Mesendoderm (in vitro differentiated cells): ENCODE measurements around the gene RNLS.

Source experiments
- DNase-seq: peaks from one replicate; pipeline ENCODE4 v3.0.0; 2013
- H2AK5ac ChIP-seq: 2 replicates; pipeline ENCODE4 v1.6.1; 2013; ENCODE audit warnings: low read length, inconsistent platforms
- H2BK120ac ChIP-seq: 2 replicates; pipeline ENCODE4 v1.6.1; 2013; ENCODE audit warnings: low read depth, mild to moderate bottlenecking, low read length, moderate library complexity, mixed read lengths
- H2BK15ac ChIP-seq: replicated peaks from 2 replicates; pipeline ENCODE4 v1.6.1; 2013; ENCODE audit warnings: low read depth, mild to moderate bottlenecking, moderate library complexity
- H2BK5ac ChIP-seq: 2 replicates; pipeline ENCODE4 v1.6.1; 2013; ENCODE audit warnings: low read length, inconsistent platforms
- H3K18ac ChIP-seq: 2 replicates; pipeline ENCODE4 v1.6.1; 2013; ENCODE audit warnings: mild to moderate bottlenecking, low read length, mixed read lengths
- H3K23ac ChIP-seq: one replicate; pipeline ENCODE4 v1.6.1; 2013; ENCODE audit warnings: low read length
- H3K27ac ChIP-seq: 2 replicates; pipeline ENCODE4 v1.5.1; 2013; ENCODE audit warnings: low read depth, mild to moderate bottlenecking, inconsistent platforms, low read length, moderate library complexity
- H3K27me3 ChIP-seq: 2 replicates; pipeline ENCODE4 v1.6.1; 2013; ENCODE audit warnings: low read length, control low read depth, mild to moderate bottlenecking, inconsistent platforms; ENCODE audit not compliant: insufficient read depth, poor library complexity
- H3K36me3 ChIP-seq: 2 replicates; pipeline ENCODE4 v1.6.1; 2013; ENCODE audit warnings: low read length, inconsistent platforms; ENCODE audit not compliant: control insufficient read depth, insufficient read depth
- H3K4ac ChIP-seq: one replicate; pipeline ENCODE4 v1.6.1; 2013; ENCODE audit warnings: low read depth, mild to moderate bottlenecking, low read length, moderate library complexity
- H3K4me1 ChIP-seq: 2 replicates; pipeline ENCODE4 v1.6.1; 2013; ENCODE audit warnings: low read depth, low read length, inconsistent platforms; ENCODE audit not compliant: control insufficient read depth
- H3K4me2 ChIP-seq: 2 replicates; pipeline ENCODE4 v1.6.1; 2013; ENCODE audit warnings: low read length
- H3K4me3 ChIP-seq: 2 replicates; pipeline ENCODE4 v1.5.1; 2013; ENCODE audit warnings: mild to moderate bottlenecking, low read length
- H3K56ac ChIP-seq: one replicate; pipeline ENCODE4 v1.6.1; 2013; ENCODE audit warnings: low read length
- H3K79me1 ChIP-seq: 2 replicates; pipeline ENCODE4 v1.6.1; 2013; ENCODE audit warnings: low read length, inconsistent platforms
- H3K79me2 ChIP-seq: 2 replicates; pipeline ENCODE4 v1.6.1; 2013; ENCODE audit warnings: mild to moderate bottlenecking, low read length; ENCODE audit not compliant: control insufficient read depth, insufficient read depth
- H3K9ac ChIP-seq: 2 replicates; pipeline ENCODE4 v1.6.1; 2013; ENCODE audit warnings: low read length, inconsistent platforms
- H4K5ac ChIP-seq: one replicate; pipeline ENCODE4 v1.6.1; 2013; ENCODE audit warnings: low read length
- H4K8ac ChIP-seq: one replicate; pipeline ENCODE4 v1.6.1; 2013; ENCODE audit warnings: low read depth, mild to moderate bottlenecking, control low read depth, low read length, moderate library complexity
- WGBS: extraction: QIAGEN DNeasy Blood & Tissue Kit; methylation state at CpG from one replicate; pipeline ENCODE4 v1.1.7; 2013; ENCODE audit warnings: low lambda C conversion rate, missing lambda C conversion rate; ENCODE audit not compliant: insufficient coverage; ENCODE audit errors: extremely low coverage; 5-methylcytosine and 5-hydroxymethylcytosine counted together

RNLS gene

GRCh38 chr10:88541116-88541626 is 41.9 kb downstream of the RNLS start:
- WGBS, result no CpG with 5 or more reads among the region's 5 CpGs
- Histone ChIP-seq H3K23ac (no peak overlapping the region), H3K36me3 (no peaks in the 10 kb centered on the region), H2BK15ac (no peak overlapping the region), H2AK5ac (no peak overlapping the region), H3K79me2 (no peaks in the 10 kb centered on the region), H2BK120ac (no peak overlapping the region), H2BK5ac (no peak overlapping the region), H3K4ac (no peak overlapping the region), H3K4me2 (no peak overlapping the region), H4K8ac (no peak overlapping the region), H3K4me3 (no peak overlapping the region), H4K5ac (no peak overlapping the region), H3K79me1 (no peaks in the 10 kb centered on the region), H3K27ac (no peak overlapping the region), H3K27me3 (no peaks in the 10 kb centered on the region), H3K56ac (no peak overlapping the region), H3K4me1 (no peaks in the 10 kb centered on the region), H3K18ac (no peak overlapping the region), H3K9ac (no peak overlapping the region)
- DNase-seq, result no peak

GRCh38 chr10:88540351-88540750 is 42.8 kb downstream of the RNLS start:
- H3K27me3 ChIP-seq, result no peaks in the 10 kb centered on the region
- no peak overlapping the region for H3K4me3 ChIP-seq
- H2BK15ac ChIP-seq, result no peak overlapping the region
- no peak overlapping the region for H2BK5ac ChIP-seq
- H4K8ac ChIP-seq, result no peak overlapping the region
- no CpG with 5 or more reads among the region's 1 CpG for WGBS
- H3K18ac ChIP-seq, result no peak overlapping the region
- no peak overlapping the region for H3K9ac ChIP-seq
- no peak overlapping the region for H4K5ac ChIP-seq
- no peak for DNase-seq
- no peaks in the 10 kb centered on the region for H3K4me1 ChIP-seq
- H3K4ac ChIP-seq, result no peak overlapping the region
- no peak overlapping the region for H2BK120ac ChIP-seq
- no peaks in the 10 kb centered on the region for H3K36me3 ChIP-seq
- no peak overlapping the region for H3K27ac ChIP-seq
- no peak overlapping the region for H3K4me2 ChIP-seq
- H3K23ac ChIP-seq, result no peak overlapping the region
- no peak overlapping the region for H2AK5ac ChIP-seq
- no peaks in the 10 kb centered on the region for H3K79me2 ChIP-seq
- H3K56ac ChIP-seq, result no peak overlapping the region
- H3K79me1 ChIP-seq, result no peaks in the 10 kb centered on the region

- Histone ChIP-seq H2AK5ac (no peak overlapping the region), H3K79me2 (no peaks in the 10 kb centered on the region), H4K5ac (no peak overlapping the region), H3K79me1 (no peaks in the 10 kb centered on the region), H3K23ac (no peak overlapping the region), H3K18ac (no peak overlapping the region), H3K4me3 (no peak overlapping the region), H3K4ac (no peak overlapping the region), H3K4me2 (no peak overlapping the region), H2BK120ac (no peak overlapping the region), H3K56ac (no peak overlapping the region), H2BK5ac (no peak overlapping the region), H3K4me1 (no peaks in the 10 kb centered on the region), H3K36me3 (no peaks in the 10 kb centered on the region), H4K8ac (no peak overlapping the region), H3K9ac (no peak overlapping the region), H3K27ac (no peak overlapping the region), H3K27me3 (no peaks in the 10 kb centered on the region), H2BK15ac (no peak overlapping the region)
- WGBS, result no CpG with 5 or more reads among the region's 2 CpGs
- DNase-seq, result no peak
Observed at GRCh38 chr10:88538048-88538447, 45.1 kb downstream of the RNLS start.

- Histone ChIP-seq H4K5ac (no peak overlapping the region), H3K36me3 (no peaks in the 10 kb centered on the region), H3K79me1 (no peaks in the 10 kb centered on the region), H3K9ac (no peak overlapping the region), H2BK120ac (no peak overlapping the region), H2BK5ac (no peak overlapping the region), H3K4me3 (no peak overlapping the region), H3K56ac (no peak overlapping the region), H3K27me3 (no peaks in the 10 kb centered on the region), H3K79me2 (no peaks in the 10 kb centered on the region), H2AK5ac (no peak overlapping the region), H3K27ac (no peak overlapping the region), H3K4ac (no peak overlapping the region), H2BK15ac (no peak overlapping the region), H3K23ac (no peak overlapping the region), H3K4me2 (no peak overlapping the region), H4K8ac (no peak overlapping the region), H3K4me1 (no peaks in the 10 kb centered on the region), H3K18ac (no peak overlapping the region)
- WGBS, result no CpG with 5 or more reads among the region's 2 CpGs
- no peak for DNase-seq
Observed at GRCh38 chr10:88537322-88537721, 45.8 kb downstream of the RNLS start.

GRCh38 chr10:88536437-88536836 is 46.7 kb downstream of the RNLS start:
- WGBS, result no CpG with 5 or more reads among the region's 4 CpGs
- Histone ChIP-seq H2BK5ac (no peak overlapping the region), H3K4me3 (no peak overlapping the region)

GRCh38 chr10:88534072-88534665 is 48.9 kb downstream of the RNLS start:
- WGBS, result no CpG with 5 or more reads among the region's 1 CpG
- H4K5ac ChIP-seq, result no peak overlapping the region

More at GRCh38 chr10:88536437-88536836, 46.7 kb downstream of the RNLS start:
- H4K5ac ChIP-seq, result no peak overlapping the region
- H3K18ac ChIP-seq, result no peak overlapping the region
- no peaks in the 10 kb centered on the region for H3K79me2 ChIP-seq
- H3K36me3 ChIP-seq, result no peaks in the 10 kb centered on the region
- H2BK120ac ChIP-seq, result no peak overlapping the region
- H3K79me1 ChIP-seq, result no peaks in the 10 kb centered on the region
- H3K9ac ChIP-seq, result no peak overlapping the region
- H2AK5ac ChIP-seq, result no peak overlapping the region
- no peaks in the 10 kb centered on the region for H3K4me1 ChIP-seq
- H3K56ac ChIP-seq, result no peak overlapping the region
- H3K4ac ChIP-seq, result no peak overlapping the region
- no peak overlapping the region for H3K27ac ChIP-seq
- H2BK15ac ChIP-seq, result no peak overlapping the region
- H3K23ac ChIP-seq, result no peak overlapping the region
- DNase-seq, result no peak
- no peak overlapping the region for H3K4me2 ChIP-seq
- no peak overlapping the region for H4K8ac ChIP-seq
- no peaks in the 10 kb centered on the region for H3K27me3 ChIP-seq

More at GRCh38 chr10:88534072-88534665, 48.9 kb downstream of the RNLS start:
- Histone ChIP-seq H3K27ac (no peak overlapping the region), H3K23ac (no peak overlapping the region), H2BK120ac (no peak overlapping the region), H3K79me2 (no peaks in the 10 kb centered on the region), H3K18ac (no peak overlapping the region), H3K9ac (no peak overlapping the region), H3K56ac (no peak overlapping the region), H3K4ac (no peak overlapping the region), H2BK15ac (no peak overlapping the region), H3K27me3 (no peaks in the 10 kb centered on the region), H3K36me3 (no peaks in the 10 kb centered on the region), H4K8ac (no peak overlapping the region), H3K4me1 (no peaks in the 10 kb centered on the region), H2BK5ac (no peak overlapping the region), H3K4me2 (no peak overlapping the region), H3K79me1 (no peaks in the 10 kb centered on the region), H3K4me3 (no peak overlapping the region), H2AK5ac (no peak overlapping the region)
- no peak for DNase-seq
